Testis (tissue), 3 donors: ENCODE results near the gene E2F2. TPM values are rescaled to one million over a fixed set of nuclear protein-coding genes. Genes with fewer than 3 reads are reported as not detected.

ENCODE experiments used
- DNase-seq: peaks from one replicate; pipeline ENCODE4 v3.0.0-alpha.2; 2019
- H3K27ac ChIP-seq, 2 donors: fragments of 200-600 bp; sonication (generic); one replicate each; pipeline ENCODE4 v1.5.1; 2019
- H3K27me3 ChIP-seq: fragments of 200-600 bp; sonication (generic); one replicate; pipeline ENCODE4 v1.5.1; 2019
- H3K36me3 ChIP-seq: fragments of 200-600 bp; sonication (generic); one replicate; pipeline ENCODE4 v1.5.1; 2017; ENCODE audit warnings: low read depth; ENCODE audit errors: missing control alignments
- H3K4me1 ChIP-seq: fragments of 200-600 bp; sonication (generic); one replicate; pipeline ENCODE4 v1.5.1; 2019
- H3K4me3 ChIP-seq, 2 donors: fragments of 200-600 bp; sonication (generic); one replicate each; pipeline ENCODE4 v1.5.1; 2017 to 2019
- H3K9me3 ChIP-seq: fragments of 200-600 bp; sonication (generic); one replicate; pipeline ENCODE4 v1.5.1; 2017
- CTCF ChIP-seq, 3 experiments: fragments of 450-650 bp in 2 of 3; fragments of 200-600 bp in 1 of 3; sonication (generic) in 1 of 3; IDR thresholded peaks; one replicate each; pipeline ENCODE4 v1.5.1; 2016 to 2019; ENCODE audit warnings: antibody characterized with exemption in 3 of 3, mild to moderate bottlenecking in 2 of 3, moderate library complexity in 1 of 3
- POLR2A ChIP-seq: fragments of 450-650 bp; IDR thresholded peaks from one replicate; pipeline ENCODE4 v1.6.1; 2017; ENCODE audit warnings: antibody characterized with exemption, mild to moderate bottlenecking, moderate library complexity
- WGBS, 2 donors: methylation state at CpG; one replicate each; pipeline ENCODE4 v1.1.5; 2018; 5-methylcytosine and 5-hydroxymethylcytosine counted together
- intact Hi-C: fragments of 100-400 bp; cut with DNase I; formaldehyde crosslinking; loops from one replicate; pipeline ENCODE4 v1.15.1; 2023; ENCODE audit warnings: low total_unique reads
- polyA plus RNA-seq: library from polyadenylated mRNA; stranded (reverse); fragments of 350-450 nt; fragmentation: Illumina TruSeq; extraction: RNeasy Lipid Tissue Mini Kit (QIAGEN cat#74804); gene quantifications from one replicate; pipeline ENCODE4 v1.2.3, GENCODE V29; 2014; ENCODE audit warnings: low read depth, low replicate concordance; ENCODE audit not compliant: insufficient read depth
- total RNA-seq, 2 donors: library from RNA; depleted of rRNA; stranded (reverse); fragments of >200 nt; gene quantifications; one replicate each; pipeline ENCODE4 v1.2.3, GENCODE V29; 2016

Gene E2F2
- total and polyA plus RNA-seq, 3 donors from 2014 or later = 4.2 to 6.6 (median 4.8) TPM

- DNase-seq = no peak
- Histone ChIP-seq H3K4me3 (no peak overlapping the region), H3K27ac (no peak overlapping the region), H3K4me1 (peaks cover 26% of the 10 kb centered on the region), H3K9me3 (no peaks in the 10 kb centered on the region), H3K27me3 (no peaks in the 10 kb centered on the region), H3K36me3 (no peaks in the 10 kb centered on the region)
- 85 to 91% methylated on average over 2 of the region's 2 CpGs for WGBS, 2 donors
- TF ChIP-seq CTCF (IDR thresholded peaks at IDR 0.05) = no peak
- no peak for TF ChIP-seq POLR2A
- intact Hi-C loops = no loop called here
Observed at GRCh38 chr1:23479666-23479941, 51.4 kb downstream of the E2F2 start.

DNA sequence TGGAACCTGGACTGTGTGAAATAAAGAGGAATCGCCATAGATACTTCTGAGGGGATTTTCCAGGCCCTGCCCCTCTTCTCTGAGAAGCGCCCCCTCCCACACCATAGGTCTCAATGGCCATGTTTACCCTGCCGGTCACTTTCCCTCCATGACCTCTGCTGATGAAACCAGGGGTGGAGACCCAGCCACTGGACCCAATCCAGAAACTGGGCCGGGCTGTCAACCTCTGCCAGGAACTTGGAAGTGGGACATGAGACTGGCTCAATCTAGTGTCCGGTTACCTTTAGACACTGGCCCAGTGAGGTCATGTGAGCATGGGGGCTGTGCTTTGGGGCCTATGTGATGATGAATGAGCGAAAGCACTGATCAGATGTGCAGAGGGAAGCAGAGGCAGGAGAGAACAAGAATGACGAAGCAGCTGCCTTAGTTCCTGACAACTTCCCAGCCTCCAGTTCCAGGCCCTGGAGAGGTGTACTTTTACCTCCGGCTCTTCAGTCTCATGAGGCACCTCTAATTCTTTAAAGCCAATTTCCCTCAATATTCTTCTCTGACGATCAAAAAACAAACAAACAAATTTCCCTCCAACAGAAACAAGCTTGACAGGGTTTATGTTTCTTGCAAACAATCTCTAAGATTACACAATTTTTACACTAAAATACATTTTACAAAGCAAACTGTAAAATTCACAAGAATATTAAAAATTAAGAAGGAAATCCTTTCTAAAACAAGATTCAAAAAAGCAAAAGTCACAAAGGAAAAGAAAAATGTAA, 52.0 kb downstream of the E2F2 start:
- WGBS, 2 donors = 55 to 64% methylated on average over 9 of the region's 9 CpGs
- no peak for TF ChIP-seq POLR2A
- no peak for TF ChIP-seq CTCF (IDR thresholded peaks at IDR 0.05)
- intact Hi-C loops = no loop called here
- peak; percentile 24 for DNase-seq
- Histone ChIP-seq H3K4me1 (peaks cover 26% of the 10 kb centered on the region), H3K27me3 (no peaks in the 10 kb centered on the region), H3K36me3 (no peaks in the 10 kb centered on the region), H3K27ac (no peak overlapping the region), H3K9me3 (no peaks in the 10 kb centered on the region), H3K4me3 (no peak overlapping the region)

- Histone ChIP-seq H3K36me3 (no peaks in the 10 kb centered on the region), H3K27me3 (no peaks in the 10 kb centered on the region), H3K9me3 (no peaks in the 10 kb centered on the region), H3K4me3 (no peak overlapping the region), H3K4me1 (peaks cover 20% of the 10 kb centered on the region), H3K27ac (no peak overlapping the region)
- no peak for TF ChIP-seq CTCF (IDR thresholded peaks at IDR 0.05)
- no peak for TF ChIP-seq POLR2A
- 87 to 89% methylated on average over 9 to 10 of the region's 10 CpGs for WGBS, 2 donors
- intact Hi-C loops = no loop called here
- no peak for DNase-seq
Observed at GRCh38 chr1:23477359-23478144, 53.5 kb downstream of the E2F2 start.

- H3K36me3 ChIP-seq = no peaks in the 10 kb centered on the region
- TF ChIP-seq CTCF (IDR thresholded peaks at IDR 0.05) (no peak), POLR2A (no peak)
- peaks cover 10% of the 10 kb centered on the region for H3K4me1 ChIP-seq
- DNase-seq = no peak
- intact Hi-C loops = no loop called here
- no peaks in the 10 kb centered on the region for H3K27me3 ChIP-seq
- H3K4me3 ChIP-seq = no peak overlapping the region
- H3K27ac ChIP-seq = no peak overlapping the region
- WGBS, 2 donors = 83 to 88% methylated on average over 3 of the region's 3 CpGs
- H3K9me3 ChIP-seq = no peaks in the 10 kb centered on the region
Observed at GRCh38 chr1:23475641-23476040, 55.4 kb downstream of the E2F2 start.
